H7 (cell line): ENCODE results near the gene AHDC1. TPM values are rescaled to one million over a fixed set of nuclear protein-coding genes. Genes with fewer than 3 reads are reported as not detected.
A peak's percentile ranks its signal among the peaks of the same experiment; 100 is the strongest.

Source experiments
- DNase-seq: peaks from one replicate; pipeline ENCODE4 v3.0.0; 2012
- H3K27me3 ChIP-seq: 2 replicates; pipeline ENCODE4 v1.6.0; 2011; ENCODE audit warnings: mild to moderate bottlenecking, low read length; ENCODE audit not compliant: control insufficient read depth, insufficient read depth
- H3K36me3 ChIP-seq: replicated peaks from 2 replicates; pipeline ENCODE4 v1.5.1; 2011; ENCODE audit warnings: low read length; ENCODE audit not compliant: control insufficient read depth, insufficient read depth
- H3K4me3 ChIP-seq: 2 replicates; pipeline ENCODE4 v1.5.1; 2011; ENCODE audit warnings: low read depth, mild to moderate bottlenecking, control low read depth, low read length, moderate library complexity; ENCODE audit not compliant: insufficient read depth
- total RNA-seq: library from RNA; depleted of rRNA; stranded (reverse); fragments of >200 nt; shearing (Covaris generic); gene quantifications from 2 replicates; pipeline ENCODE4 v1.2.3, GENCODE V29; 2014

Gene AHDC1
- total RNA-seq, 1 experiment from 2014 or later: 11.2 TPM

DNA sequence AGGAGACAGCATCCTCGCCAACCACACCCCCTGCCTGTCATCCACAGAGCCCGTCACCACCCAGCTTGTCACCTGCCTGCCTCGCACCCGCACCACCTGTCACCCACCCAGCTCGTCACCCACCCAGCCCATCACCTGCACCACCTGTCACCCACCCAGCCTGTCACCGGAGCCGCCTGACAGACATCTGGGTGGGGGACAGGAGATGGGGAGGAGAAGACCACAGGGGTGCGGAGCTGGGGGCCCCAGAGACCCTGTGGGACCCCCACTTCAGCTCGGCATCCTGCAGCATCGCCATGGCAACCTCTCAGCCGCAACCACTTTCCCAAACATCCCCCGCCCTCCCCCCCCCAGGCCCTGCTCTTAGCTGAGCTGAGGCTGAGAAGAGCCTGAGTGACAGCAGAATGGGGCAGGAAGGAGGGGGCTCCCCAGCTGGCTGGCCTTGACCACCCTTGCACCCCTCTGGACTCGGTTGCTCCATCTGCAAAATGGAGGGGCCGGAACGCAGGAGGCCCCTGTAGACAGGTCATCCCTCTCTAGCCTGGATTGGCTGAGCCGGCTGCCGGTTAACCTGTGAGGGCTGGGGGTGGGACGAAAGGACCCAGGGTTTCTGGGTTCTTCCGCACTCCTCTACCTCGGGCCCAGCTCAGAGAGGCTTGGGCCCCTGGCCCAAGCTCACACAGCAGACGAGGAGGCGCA, 11.6 kb downstream of the AHDC1 start:
- Histone ChIP-seq H3K4me3 (peak overlapping the region; percentile 27), H3K36me3 (no peaks in the 10 kb centered on the region), H3K27me3 (no peaks in the 10 kb centered on the region)
- peak; percentile 96 for DNase-seq

DNA sequence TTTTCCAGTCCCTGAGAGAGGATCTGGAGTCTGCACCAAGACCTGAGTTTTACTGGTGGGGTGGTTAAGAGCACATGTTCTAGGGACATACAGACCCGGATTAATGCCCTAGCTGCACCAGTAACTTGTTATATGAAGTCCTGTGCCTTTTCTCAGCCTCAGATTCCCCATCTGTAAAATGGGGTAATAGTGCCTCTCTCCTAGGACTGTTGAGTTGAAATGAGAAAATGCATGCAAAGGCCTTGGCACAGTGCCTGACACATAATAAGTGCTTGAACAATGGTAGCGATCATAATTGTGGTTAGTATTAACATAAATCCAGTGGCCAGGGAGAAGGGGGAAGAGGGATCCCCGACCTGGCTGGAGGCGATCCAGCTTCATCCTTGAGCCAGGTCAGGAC, 12.3 kb downstream of the AHDC1 start:
- no peak for DNase-seq
- H3K27me3 ChIP-seq: no peaks in the 10 kb centered on the region
- H3K36me3 ChIP-seq: no peaks in the 10 kb centered on the region
- H3K4me3 ChIP-seq: no peak overlapping the region

DNA sequence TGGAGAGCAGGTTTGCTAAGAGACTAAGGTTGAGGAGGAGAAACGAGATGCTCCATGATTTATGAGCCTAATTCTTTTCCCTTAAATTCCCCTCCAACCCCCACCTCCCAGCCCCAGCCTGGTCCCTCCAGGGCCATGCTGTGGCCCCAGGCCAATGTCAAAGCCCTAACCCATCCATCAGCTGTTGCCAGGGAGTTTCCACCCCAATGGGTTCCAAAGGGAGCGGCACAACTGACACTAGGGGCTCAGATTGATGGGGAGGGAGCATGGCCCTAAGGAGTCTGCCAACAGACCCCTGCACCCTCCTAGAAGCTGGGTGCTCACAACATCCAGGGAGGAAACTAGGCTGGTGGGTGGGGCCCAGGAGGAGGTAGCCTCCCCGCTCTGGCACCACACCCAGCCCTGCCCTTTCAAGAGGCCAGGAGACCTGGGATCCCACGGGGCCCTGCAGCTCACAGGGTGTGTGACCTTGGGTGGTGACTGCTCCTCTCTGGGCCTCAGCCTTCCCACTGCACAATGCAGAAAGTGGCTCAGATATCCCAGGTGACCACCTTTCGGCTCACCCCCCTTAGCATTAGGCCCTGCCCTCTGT, 12.9 kb downstream of the AHDC1 start:
- DNase-seq: no peak
- H3K27me3 ChIP-seq: no peaks in the 10 kb centered on the region

DNA sequence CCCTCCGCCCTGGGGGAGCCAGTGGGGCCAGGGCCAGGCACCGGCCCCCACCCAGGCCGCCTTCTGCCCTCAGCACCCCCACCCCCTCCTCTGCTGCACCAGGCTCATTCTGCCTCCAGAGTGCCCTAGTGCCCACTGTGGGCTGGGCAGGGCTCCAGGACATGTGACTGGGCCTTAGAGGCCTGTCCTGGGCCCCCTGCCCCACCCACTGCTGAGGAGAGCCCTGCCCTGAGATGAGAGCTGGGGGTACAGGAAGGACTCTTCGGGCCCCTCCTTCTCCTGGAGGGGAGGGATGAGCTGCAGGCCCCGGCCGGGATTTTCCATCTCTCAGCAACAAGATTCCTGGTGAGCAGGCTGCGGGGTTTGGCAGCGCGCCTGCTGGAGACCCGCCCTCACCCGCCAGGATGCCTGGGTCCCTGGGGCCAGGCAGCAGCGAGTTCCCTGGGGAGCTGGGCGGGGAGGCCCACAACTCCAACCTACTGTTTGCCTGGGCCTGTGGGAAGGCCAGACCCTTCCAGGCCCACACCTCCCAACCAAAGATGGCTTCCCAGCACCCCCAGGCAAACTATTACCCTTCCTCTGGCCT, 14.0 kb downstream of the AHDC1 start:
- no peaks in the 10 kb centered on the region for H3K27me3 ChIP-seq
- no peaks in the 10 kb centered on the region for H3K36me3 ChIP-seq
- DNase-seq: peak; percentile 77
- H3K4me3 ChIP-seq: no peak overlapping the region

More for the DNA sequence above, 12.9 kb downstream of the AHDC1 start:
- Histone ChIP-seq H3K36me3 (no peaks in the 10 kb centered on the region), H3K4me3 (no peak overlapping the region)

DNA sequence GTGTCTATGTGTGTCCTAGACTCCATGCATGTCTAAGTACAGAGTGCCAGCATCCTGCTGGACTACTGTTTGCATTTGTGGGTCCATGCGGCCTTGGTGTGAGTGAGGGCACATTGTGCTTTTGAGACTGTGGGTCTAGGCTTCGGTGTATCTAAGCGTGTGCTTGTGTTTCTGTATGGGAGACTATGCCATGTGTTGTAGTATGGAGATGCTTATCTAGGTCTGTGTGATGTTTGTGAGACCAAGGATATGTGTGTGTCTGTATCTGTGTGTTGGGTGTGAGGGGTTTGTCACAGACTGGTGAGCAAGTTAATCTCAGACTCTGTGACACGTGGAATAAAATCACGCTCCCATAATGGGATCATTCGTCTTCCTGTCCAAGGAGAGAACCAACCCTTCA, 14.5 kb downstream of the AHDC1 start:
- DNase-seq: no peak
- Histone ChIP-seq H3K27me3 (no peaks in the 10 kb centered on the region), H3K4me3 (no peak overlapping the region), H3K36me3 (no peaks in the 10 kb centered on the region)

DNA sequence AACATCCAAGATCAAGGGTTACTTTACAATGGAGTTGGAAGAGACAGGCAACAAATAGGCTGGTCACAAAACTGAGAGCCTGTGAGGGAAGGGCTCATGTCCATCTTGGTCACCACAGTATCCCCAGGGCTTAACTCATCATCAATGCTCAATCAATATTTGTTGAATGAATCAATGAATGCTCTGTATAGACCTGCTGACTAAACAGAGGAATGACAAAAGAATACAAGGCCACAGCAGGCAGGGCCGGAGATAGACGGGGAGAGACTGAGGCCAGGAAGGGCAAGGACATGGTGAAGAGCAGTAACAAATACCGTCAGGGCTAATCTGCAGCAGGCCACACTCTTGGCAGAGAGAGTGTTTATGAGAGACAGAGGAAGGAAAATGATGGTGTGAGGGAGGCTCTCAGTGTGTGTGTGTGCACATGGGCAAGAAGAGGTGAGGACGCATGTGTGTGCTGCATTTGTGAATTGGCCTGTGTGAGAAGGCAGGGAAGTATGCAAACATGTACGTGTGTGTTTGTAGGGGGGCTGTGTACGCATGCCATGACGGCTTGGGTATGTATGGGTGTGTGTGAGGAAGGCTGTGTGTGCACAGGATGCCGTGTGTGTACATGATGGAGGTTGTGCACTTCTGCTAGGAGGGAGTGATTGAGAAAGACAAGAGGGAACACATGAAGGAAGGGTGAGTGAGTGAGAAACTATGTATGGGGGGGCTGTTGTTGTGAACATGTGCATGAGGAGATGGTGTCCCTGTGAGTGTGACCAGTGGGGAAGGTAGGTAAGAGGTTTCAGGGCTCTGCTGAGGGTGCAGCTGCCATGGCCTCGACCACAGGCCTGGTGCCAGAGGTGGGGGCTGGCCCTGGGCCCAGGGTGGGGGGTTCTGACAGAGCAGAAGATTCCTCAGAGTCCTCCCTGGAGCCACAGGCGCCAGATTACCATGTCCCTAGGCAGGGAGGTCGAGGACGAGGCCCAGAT, 15.4 kb downstream of the AHDC1 start:
- no peaks in the 10 kb centered on the region for H3K27me3 ChIP-seq
- no peak for DNase-seq
- H3K4me3 ChIP-seq: no peak overlapping the region
- H3K36me3 ChIP-seq: no peaks in the 10 kb centered on the region

DNA sequence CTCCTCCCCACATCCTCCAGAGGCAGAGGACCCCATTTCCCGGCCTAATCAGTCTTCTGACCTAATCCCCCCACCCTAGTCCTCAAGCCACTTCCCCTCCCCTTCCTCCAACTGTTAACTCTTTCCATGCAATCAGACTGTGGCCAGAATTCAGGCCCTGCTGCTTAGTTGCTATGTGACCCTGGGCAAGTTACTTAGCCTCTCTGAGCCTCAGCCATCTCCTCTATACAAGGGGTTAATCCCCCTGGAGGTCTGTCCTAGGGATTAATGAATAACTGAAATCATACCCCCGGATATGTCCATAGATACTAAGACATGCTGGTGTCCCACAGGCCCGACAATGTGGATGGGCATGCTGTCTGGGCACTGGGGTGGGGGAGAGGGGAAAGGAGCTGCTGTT, 18.3 kb downstream of the AHDC1 start:
- no peak for DNase-seq
- H3K27me3 ChIP-seq: no peaks in the 10 kb centered on the region
- H3K36me3 ChIP-seq: no peaks in the 10 kb centered on the region
- no peak overlapping the region for H3K4me3 ChIP-seq

DNA sequence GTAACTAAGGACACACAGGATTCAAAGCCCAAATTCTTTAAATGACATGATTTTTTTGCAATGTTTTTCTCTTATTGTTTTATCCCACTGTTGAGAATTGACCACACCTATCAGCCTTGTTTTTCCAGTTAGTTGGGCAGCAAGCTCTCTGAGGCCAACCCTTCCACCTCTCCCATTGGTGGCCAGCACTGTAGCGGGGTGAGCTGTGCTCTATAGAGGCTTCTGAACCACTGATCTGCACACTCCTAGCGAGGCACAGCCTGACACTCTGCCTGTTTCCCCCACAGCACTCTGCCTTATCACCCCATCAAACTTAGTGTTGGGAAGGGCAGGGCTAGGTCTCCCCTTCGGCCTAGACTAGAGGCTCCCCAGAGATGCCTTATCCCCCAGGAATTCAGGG, 19.5 kb downstream of the AHDC1 start:
- no peak for DNase-seq
- no peaks in the 10 kb centered on the region for H3K27me3 ChIP-seq
- no peak overlapping the region for H3K4me3 ChIP-seq
- H3K36me3 ChIP-seq: no peaks in the 10 kb centered on the region

DNA sequence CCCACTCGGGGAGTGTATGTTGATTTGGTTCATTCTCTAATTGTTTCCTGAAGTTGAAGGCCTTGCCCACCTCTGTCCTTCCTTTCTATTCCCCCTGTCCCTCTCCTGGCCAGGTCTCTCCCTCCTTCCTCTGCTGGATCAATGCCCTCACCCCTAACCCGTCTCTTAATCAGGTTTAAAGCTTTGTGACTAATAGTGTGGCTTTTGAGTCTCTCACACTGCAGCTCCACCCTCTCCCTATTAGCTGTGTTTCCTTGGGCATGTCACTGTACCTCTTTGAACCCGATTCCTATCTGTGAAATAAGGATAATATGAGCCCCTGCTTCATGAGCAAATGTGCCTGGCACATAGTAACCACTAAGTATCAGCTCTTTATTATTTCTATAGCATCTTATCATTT, 20.5 kb downstream of the AHDC1 start:
- Histone ChIP-seq H3K4me3 (no peak overlapping the region), H3K27me3 (no peaks in the 10 kb centered on the region), H3K36me3 (no peaks in the 10 kb centered on the region)
- DNase-seq: no peak

DNA sequence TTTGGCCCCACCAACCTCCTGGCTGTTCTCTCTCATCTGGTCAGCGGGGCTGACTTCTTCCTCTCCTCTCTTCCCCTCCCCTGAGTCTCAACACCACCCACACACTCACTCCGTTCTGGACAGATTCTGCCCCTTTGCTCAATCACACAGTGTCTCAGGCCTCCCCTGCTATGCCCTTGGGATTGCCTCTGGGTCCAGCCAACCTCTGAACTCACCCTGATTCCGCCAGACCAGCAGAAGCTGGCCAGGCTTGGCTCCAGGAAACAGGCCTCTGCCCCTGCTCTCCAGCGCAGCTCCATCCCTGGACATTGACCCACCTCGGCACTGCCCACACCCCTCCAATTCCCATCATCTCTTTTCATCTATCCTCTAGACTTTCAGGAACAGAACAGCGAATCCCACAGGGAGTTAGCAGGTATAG, 22.1 kb downstream of the AHDC1 start:
- H3K36me3 ChIP-seq: no peaks in the 10 kb centered on the region

DNA sequence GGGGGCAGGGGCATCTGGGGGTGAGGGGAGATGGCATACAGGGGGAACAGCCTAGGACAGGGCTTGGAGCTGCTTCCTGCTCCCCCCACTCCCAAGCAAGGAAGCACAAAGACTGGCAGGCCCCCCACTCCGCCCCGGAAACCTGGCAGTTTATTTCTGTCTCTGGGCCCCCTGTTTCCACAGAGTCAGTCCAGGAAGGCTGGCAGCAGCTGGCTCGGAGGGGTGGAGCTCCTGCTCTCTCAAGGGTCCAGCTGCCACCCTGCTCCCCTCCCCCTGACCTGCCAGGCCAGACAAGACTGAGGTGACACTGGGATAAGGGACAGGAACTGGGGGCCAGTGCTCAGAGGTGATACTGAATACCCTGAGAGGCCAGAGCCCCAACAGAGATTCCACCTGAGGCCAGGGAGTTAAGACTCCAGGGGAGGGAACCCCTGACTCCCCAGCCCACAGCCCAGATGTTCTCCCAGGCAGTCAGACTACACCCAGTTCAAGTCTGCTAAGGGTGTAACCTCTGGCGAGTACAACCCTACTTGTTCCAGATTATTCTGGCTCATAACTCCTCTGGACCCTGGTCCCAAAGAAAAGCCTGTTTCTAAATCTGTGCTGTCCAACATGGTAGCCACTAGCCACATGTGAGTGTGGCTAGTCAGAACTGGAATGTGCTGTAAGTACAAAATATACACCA, 26.3 kb downstream of the AHDC1 start:
- no peak for DNase-seq
- Histone ChIP-seq H3K4me3 (no peak overlapping the region), H3K36me3 (no peaks in the 10 kb centered on the region), H3K27me3 (no peaks in the 10 kb centered on the region)

More for the DNA sequence above, 22.1 kb downstream of the AHDC1 start:
- no peak for DNase-seq
- Histone ChIP-seq H3K4me3 (no peak overlapping the region), H3K27me3 (no peaks in the 10 kb centered on the region)

DNA sequence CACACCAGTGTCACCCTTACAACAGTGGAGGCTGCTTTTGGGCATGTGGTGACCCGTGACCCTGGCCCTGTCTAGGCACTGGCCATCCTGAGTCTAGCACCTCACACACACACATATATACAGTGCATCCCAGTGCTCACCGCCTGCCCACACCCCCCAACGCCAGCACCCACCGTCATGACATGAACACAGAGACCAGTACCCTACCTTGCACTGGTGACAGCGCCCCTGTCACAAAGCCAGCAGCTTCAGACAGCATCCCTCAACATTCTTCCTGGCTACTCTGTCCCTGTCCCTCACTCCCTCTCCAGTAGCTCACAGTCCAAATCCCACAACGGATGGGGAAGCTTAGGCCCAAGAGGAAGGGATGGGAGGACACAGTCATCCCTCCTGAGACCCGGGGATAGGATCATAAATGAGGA, 27.1 kb downstream of the AHDC1 start:
- no peak for DNase-seq
- H3K36me3 ChIP-seq: no peaks in the 10 kb centered on the region

DNA sequence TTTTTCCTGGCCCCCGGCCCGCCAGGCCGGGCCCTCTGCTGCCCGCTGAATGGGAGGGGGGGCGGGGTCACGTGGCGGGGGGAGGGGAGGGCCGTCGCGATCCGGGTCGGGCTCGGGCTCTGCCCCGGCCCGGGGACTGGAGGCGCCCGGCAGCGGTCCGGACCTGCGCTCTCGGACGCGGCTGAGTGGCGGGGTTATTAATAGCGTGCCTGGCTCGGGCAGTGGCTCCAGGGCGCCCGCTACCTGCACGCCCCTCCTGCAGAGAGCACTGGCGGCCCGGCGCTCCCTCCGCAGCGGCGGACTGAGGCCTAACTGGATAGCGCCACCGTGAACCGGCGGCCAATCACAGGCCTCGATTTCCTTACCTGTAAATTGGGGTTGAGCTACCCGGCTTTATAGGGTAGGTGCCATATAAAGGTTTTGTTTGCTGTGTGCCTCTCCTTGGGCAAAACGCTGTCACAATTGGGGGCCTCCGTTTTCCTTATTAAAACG, 28.1 kb downstream of the AHDC1 start:
- no peaks in the 10 kb centered on the region for H3K27me3 ChIP-seq
- DNase-seq: peak; percentile 98
- no peaks in the 10 kb centered on the region for H3K36me3 ChIP-seq
- H3K4me3 ChIP-seq: peak overlapping the region; percentile 58

More for the DNA sequence above, 27.1 kb downstream of the AHDC1 start:
- H3K27me3 ChIP-seq: no peaks in the 10 kb centered on the region
- H3K4me3 ChIP-seq: no peak overlapping the region
